ENCODE data around the gene SAPCD1. TPM values are rescaled to one million over a fixed set of nuclear protein-coding genes. Genes with fewer than 3 reads are reported as not detected.

Gene SAPCD1
- total and polyA plus RNA-seq, 2 donors (not counting 1 experiment from before 2014, with no cell fraction given), result 12.9 TPM

DNA sequence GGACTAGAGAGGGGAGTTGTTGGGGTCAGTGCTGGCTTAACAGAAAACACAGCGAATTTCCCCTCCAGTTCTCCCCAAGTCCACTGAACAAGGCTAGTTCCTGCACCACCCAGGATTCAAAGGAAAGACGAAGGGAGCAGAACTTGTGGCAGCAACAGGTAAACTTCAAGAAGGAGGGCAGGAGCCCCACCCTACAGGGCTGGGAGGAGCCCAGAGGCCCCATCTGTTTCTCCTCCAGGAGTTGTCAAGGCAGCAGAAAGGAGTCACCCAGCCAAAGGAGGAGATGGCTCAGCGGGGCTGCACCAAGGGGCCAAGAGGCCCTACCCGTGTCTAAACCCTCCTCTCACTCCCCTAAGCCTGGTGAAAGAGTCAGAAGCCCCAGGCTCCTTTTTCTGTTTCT, 1.7 kb downstream of the SAPCD1 start:
- no peak overlapping the region for H3K4me3 Mint-ChIP-seq
- POLR2A ChIA-PET, result no interaction called here
- no peak for ATAC-seq (ENCODE audit: low read depth)

DNA sequence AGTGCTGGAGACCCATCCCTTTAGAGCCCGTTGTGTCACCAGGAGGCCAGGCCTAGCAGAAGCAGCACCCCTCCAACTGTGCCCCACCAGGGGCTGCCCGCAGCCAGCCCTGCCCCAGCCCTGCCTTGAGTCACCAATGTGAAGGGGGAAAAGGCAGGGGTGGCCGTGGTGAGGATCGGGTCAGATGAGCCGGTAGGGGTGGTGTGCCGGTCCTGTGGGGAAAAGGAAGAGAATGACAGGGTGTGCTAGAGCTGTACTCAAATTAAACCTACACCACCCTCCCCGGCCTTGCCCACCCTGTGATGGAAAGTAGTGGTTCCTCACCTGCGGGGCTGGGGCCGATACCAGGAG, 3.1 kb downstream of the SAPCD1 start:
- Histone ChIP-seq H3K27me3 (replicated peaks in 1 of 4; ENCODE audit: control extremely low read depth in 1 of 4, control insufficient read depth in 3 of 4, insufficient read depth in 4 of 4, low read length in 3 of 4) (no peaks in the 10 kb centered on the region), H3K4me1 (ENCODE audit: control insufficient read depth in 2 of 2, insufficient read depth in 2 of 2, low read length in 2 of 2) (no peaks in the 10 kb centered on the region), H3K4me3 (ENCODE audit: control extremely low read depth in 1 of 5, extremely low read depth in 1 of 5, insufficient read depth in 1 of 5, low read depth in 2 of 5, low read length in 4 of 5) (no peak overlapping the region), H3K9ac (ENCODE audit: low read length) (no peak overlapping the region), H3K79me2 (ENCODE audit: control insufficient read depth, insufficient read depth, low read length) (no peaks in the 10 kb centered on the region), H3K36me3 (replicated peaks in 1 of 2; ENCODE audit: control extremely low read depth in 1 of 2, control insufficient read depth in 1 of 2, extremely low read depth in 1 of 2, insufficient read depth in 2 of 2, low read length in 1 of 2) (peaks cover 0 to 6% of the 10 kb centered on the region in 2 experiments), H3K9me3 (ENCODE audit: control extremely low read depth in 1 of 3, control insufficient read depth in 2 of 3, insufficient read depth in 1 of 3, low read length in 2 of 3) (no peaks in the 10 kb centered on the region), H4K20me1 (ENCODE audit: control insufficient read depth, insufficient read depth, low read length, poor library complexity, severe bottlenecking) (no peaks in the 10 kb centered on the region), H3K4me2 (replicated peaks; ENCODE audit: low read depth, low read length, poor library complexity, severe bottlenecking) (no peak overlapping the region), H2AFZ (ENCODE audit: insufficient read depth, low read depth, low read length, poor library complexity, severe bottlenecking) (no peak overlapping the region), H3K27ac (ENCODE audit: low read length in 2 of 2) (no peak overlapping the region)
- peaks cover 6% of the 10 kb centered on the region for H3K4me1 Mint-ChIP-seq
- ChIA-PET POLR2A (no interaction called here), CTCF (no interaction called here)
- no peaks in the 10 kb centered on the region for H3K27me3 Mint-ChIP-seq
- no peak for TF ChIP-seq EZH2 (IDR thresholded peaks at IDR 0.05; ENCODE audit: borderline replicate concordance, insufficient read depth, low read depth, low read length, poor library complexity, severe bottlenecking)
- TF ChIP-seq, protein P1, sequence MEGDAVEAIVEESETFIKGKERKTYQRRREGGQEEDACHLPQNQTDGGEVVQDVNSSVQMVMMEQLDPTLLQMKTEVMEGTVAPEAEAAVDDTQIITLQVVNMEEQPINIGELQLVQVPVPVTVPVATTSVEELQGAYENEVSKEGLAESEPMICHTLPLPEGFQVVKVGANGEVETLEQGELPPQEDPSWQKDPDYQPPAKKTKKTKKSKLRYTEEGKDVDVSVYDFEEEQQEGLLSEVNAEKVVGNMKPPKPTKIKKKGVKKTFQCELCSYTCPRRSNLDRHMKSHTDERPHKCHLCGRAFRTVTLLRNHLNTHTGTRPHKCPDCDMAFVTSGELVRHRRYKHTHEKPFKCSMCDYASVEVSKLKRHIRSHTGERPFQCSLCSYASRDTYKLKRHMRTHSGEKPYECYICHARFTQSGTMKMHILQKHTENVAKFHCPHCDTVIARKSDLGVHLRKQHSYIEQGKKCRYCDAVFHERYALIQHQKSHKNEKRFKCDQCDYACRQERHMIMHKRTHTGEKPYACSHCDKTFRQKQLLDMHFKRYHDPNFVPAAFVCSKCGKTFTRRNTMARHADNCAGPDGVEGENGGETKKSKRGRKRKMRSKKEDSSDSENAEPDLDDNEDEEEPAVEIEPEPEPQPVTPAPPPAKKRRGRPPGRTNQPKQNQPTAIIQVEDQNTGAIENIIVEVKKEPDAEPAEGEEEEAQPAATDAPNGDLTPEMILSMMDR (IDR thresholded peaks at IDR 0.05), result no peak
- H3K27ac Mint-ChIP-seq, result no peak overlapping the region
- H3K4me3 Mint-ChIP-seq, result no peak overlapping the region
- H3K9me3 Mint-ChIP-seq (ENCODE audit: insufficient read depth), result no peaks in the 10 kb centered on the region
- intact Hi-C loops (cut with micrococcal nuclease), result no loop called here
- 93% methylated on average over 3 of the region's 9 CpGs for WGBS (ENCODE audit: insufficient coverage)
- DNase-seq (no peak), ATAC-seq (ENCODE audit: low read depth) (no peak)

More for the DNA sequence above, 1.7 kb downstream of the SAPCD1 start:
- H3K4me1 ChIP-seq (ENCODE audit: control insufficient read depth in 2 of 2, insufficient read depth in 2 of 2, low read length in 2 of 2), result no peaks in the 10 kb centered on the region
- Mint-ChIP-seq H3K27me3 (no peaks in the 10 kb centered on the region), H3K27ac (no peak overlapping the region), H3K9me3 (ENCODE audit: insufficient read depth) (no peaks in the 10 kb centered on the region), H3K4me1 (no peaks in the 10 kb centered on the region)
- no CpG with 5 or more reads among the region's 4 CpGs for WGBS (ENCODE audit: insufficient coverage)
- TF ChIP-seq, protein P1 (IDR thresholded peaks at IDR 0.05), result no peak
- TF ChIP-seq EZH2 (IDR thresholded peaks at IDR 0.05; ENCODE audit: borderline replicate concordance, insufficient read depth, low read depth, low read length, poor library complexity, severe bottlenecking), result no peak
- H3K79me2 ChIP-seq (ENCODE audit: control insufficient read depth, insufficient read depth, low read length), result no peaks in the 10 kb centered on the region
- DNase-seq, result no peak
- no peak overlapping the region for H3K9ac ChIP-seq (ENCODE audit: low read length)
- peaks cover 0 to 6% of the 10 kb centered on the region in 2 experiments for H3K36me3 ChIP-seq (replicated peaks in 1 of 2; ENCODE audit: control extremely low read depth in 1 of 2, control insufficient read depth in 1 of 2, extremely low read depth in 1 of 2, insufficient read depth in 2 of 2, low read length in 1 of 2)
- no peaks in the 10 kb centered on the region for H3K27me3 ChIP-seq (replicated peaks in 1 of 4; ENCODE audit: control extremely low read depth in 1 of 4, control insufficient read depth in 3 of 4, insufficient read depth in 4 of 4, low read length in 3 of 4)
- no peak overlapping the region for H3K4me2 ChIP-seq (replicated peaks; ENCODE audit: low read depth, low read length, poor library complexity, severe bottlenecking)
- H3K9me3 ChIP-seq (ENCODE audit: control extremely low read depth in 1 of 3, control insufficient read depth in 2 of 3, insufficient read depth in 1 of 3, low read length in 2 of 3), result no peaks in the 10 kb centered on the region
- H4K20me1 ChIP-seq (ENCODE audit: control insufficient read depth, insufficient read depth, low read length, poor library complexity, severe bottlenecking), result no peaks in the 10 kb centered on the region
- no peak overlapping the region for H3K4me3 ChIP-seq (ENCODE audit: control extremely low read depth in 1 of 5, extremely low read depth in 1 of 5, insufficient read depth in 1 of 5, low read depth in 2 of 5, low read length in 4 of 5)
- intact Hi-C loops (cut with micrococcal nuclease), result no loop called here
- CTCF ChIA-PET, result interaction anchor here (1.2 kb wide), 1 partner anchor 34 kb away, joined by 3 read pairs; no protein-coding TSS in a partner anchor
- H2AFZ ChIP-seq (ENCODE audit: insufficient read depth, low read depth, low read length, poor library complexity, severe bottlenecking), result no peak overlapping the region
- no peak overlapping the region for H3K27ac ChIP-seq (ENCODE audit: low read length in 2 of 2)

Data from B cell (primary cell).